Liver (tissue), 9 donors: ENCODE data around the gene ZNF460. TPM values are rescaled to one million over a fixed set of nuclear protein-coding genes. Genes with fewer than 3 reads are reported as not detected.
"Not testable (repeated sequence)": the region's sequence is repeated elsewhere in the genome, so short reads cannot be mapped to it uniquely, and the experiment has no call there.

Experiments
- DNase-seq: peaks from one replicate; pipeline ENCODE4 v3.0.0-alpha.2; 2017; ENCODE audit warnings: low spot score
- H3K27ac ChIP-seq, 2 donors: one replicate each; pipeline ENCODE4 v1.7.0; 2013; ENCODE audit warnings: inconsistent platforms in 2 of 2, low read length in 2 of 2, control low read depth in 1 of 2, low read depth in 1 of 2, mild to moderate bottlenecking in 1 of 2
- H3K27me3 ChIP-seq, 4 donors: one replicate each; pipeline versions ENCODE4 v1.6.1 to v1.7.0; 2013; ENCODE audit warnings: low read length in 3 of 4, inconsistent platforms in 1 of 4, mild to moderate bottlenecking in 1 of 4, moderate library complexity in 1 of 4; ENCODE audit not compliant: control insufficient read depth in 4 of 4, insufficient read depth in 4 of 4
- H3K36me3 ChIP-seq, 4 donors: one replicate each; pipeline versions ENCODE4 v1.6.1 to v1.7.0; 2013; ENCODE audit warnings: low read length in 3 of 4, mild to moderate bottlenecking in 3 of 4, low read depth in 1 of 4, moderate library complexity in 1 of 4; ENCODE audit not compliant: control insufficient read depth in 4 of 4, insufficient read depth in 3 of 4
- H3K4me1 ChIP-seq, 4 donors: one replicate each; pipeline versions ENCODE4 v1.6.1 to v1.7.0; 2013; ENCODE audit warnings: low read length in 3 of 4, mild to moderate bottlenecking in 3 of 4, moderate library complexity in 1 of 4; ENCODE audit not compliant: control insufficient read depth in 4 of 4, insufficient read depth in 4 of 4
- H3K4me3 ChIP-seq, 3 donors: one replicate each; pipeline versions ENCODE4 v1.6.1 to v1.7.0; 2013; ENCODE audit warnings: low read length in 3 of 3, control low read depth in 1 of 3, low read depth in 1 of 3, mild to moderate bottlenecking in 1 of 3
- H3K9ac ChIP-seq, 2 donors: one replicate each; pipeline ENCODE4 v1.7.0; 2013; ENCODE audit warnings: low read length in 2 of 2, mild to moderate bottlenecking in 2 of 2, moderate library complexity in 2 of 2, control low read depth in 1 of 2, low read depth in 1 of 2
- H3K9me3 ChIP-seq, 4 donors: one replicate each; pipeline versions ENCODE4 v1.6.1 to v1.7.0; 2013; ENCODE audit warnings: low read length in 3 of 4; ENCODE audit not compliant: control insufficient read depth in 4 of 4
- EGR1 ChIP-seq, 2 donors: IDR thresholded peaks; 2 replicates each; pipeline ENCODE4 v1.6.1; 2016 to 2018; ENCODE audit warnings: antibody characterized with exemption in 2 of 2, low read depth in 2 of 2
- FOXA1 ChIP-seq: IDR thresholded peaks from 2 replicates; pipeline ENCODE4 v1.6.1; 2016; ENCODE audit warnings: antibody characterized with exemption
- FOXA2 ChIP-seq: IDR thresholded peaks from 2 replicates; pipeline ENCODE4 v1.6.1; 2016; ENCODE audit warnings: antibody characterized with exemption
- GABPA ChIP-seq, 2 donors: IDR thresholded peaks in 1 of 2; conservative IDR thresholded peaks in 1 of 2; 2 replicates each; pipeline ENCODE4 v1.6.1; 2016; ENCODE audit warnings: antibody characterized with exemption in 2 of 2, mild to moderate bottlenecking in 1 of 2, moderate library complexity in 1 of 2
- HNF4A ChIP-seq, 2 donors: conservative IDR thresholded peaks; 2 replicates each; pipeline ENCODE4 v1.6.1; 2016; ENCODE audit warnings: antibody characterized with exemption in 2 of 2, mild to moderate bottlenecking in 2 of 2
- JUND ChIP-seq, 2 donors: IDR thresholded peaks; 2 replicates each; pipeline ENCODE4 v1.6.1; 2016; ENCODE audit warnings: antibody characterized with exemption in 2 of 2
- NR2F2 ChIP-seq: IDR thresholded peaks from 2 replicates; pipeline ENCODE4 v1.6.1; 2016; ENCODE audit warnings: antibody characterized with exemption
- RXRA ChIP-seq, 2 donors: IDR thresholded peaks; 2 replicates each; pipeline ENCODE4 v1.6.1; 2017 to 2018; ENCODE audit warnings: antibody characterized with exemption in 2 of 2, mild to moderate bottlenecking in 1 of 2
- SP1 ChIP-seq: IDR thresholded peaks from 2 replicates; pipeline ENCODE4 v1.6.1; 2018; ENCODE audit warnings: antibody characterized with exemption, mild to moderate bottlenecking
- TAF1 ChIP-seq: conservative IDR thresholded peaks from 2 replicates; pipeline ENCODE4 v1.6.1; 2016; ENCODE audit warnings: antibody characterized with exemption, mild to moderate bottlenecking
- YY1 ChIP-seq: IDR thresholded peaks from 2 replicates; pipeline ENCODE4 v1.6.1; 2016; ENCODE audit warnings: antibody characterized with exemption, mild to moderate bottlenecking
- WGBS: extraction: QIAGEN DNeasy Blood & Tissue Kit; methylation state at CpG from one replicate; pipeline ENCODE4 v1.1.7; 2013; 5-methylcytosine and 5-hydroxymethylcytosine counted together
- polyA plus RNA-seq, 2 donors: library from polyadenylated mRNA; stranded (reverse) in 1 of 2; unstranded in 1 of 2; fragments of 200-250 nt in 1 of 2; fragments of >200 nt in 1 of 2; fragmentation: Nextera tagmentation in 1 of 2; extraction: Ambion mirVana in 1 of 2; gene quantifications; one replicate each; pipeline versions ENCODE4 v1.2.1 to v1.2.3, GENCODE V29; 2013 to 2015
- total RNA-seq, 2 donors: library from RNA; depleted of rRNA; stranded (reverse); fragments of >200 nt; gene quantifications; one replicate each; pipeline ENCODE4 v1.2.3, GENCODE V29; 2014
- TF ChIP-seq, protein P1 (sequence below): IDR thresholded peaks from 2 replicates; pipeline ENCODE4 v1.6.1; 2016; ENCODE audit warnings: antibody characterized with exemption
- TF ChIP-seq, protein P2 (sequence below): IDR thresholded peaks from 2 replicates; pipeline ENCODE4 v1.6.1; 2016; ENCODE audit warnings: antibody characterized with exemption
- TF ChIP-seq, protein P3 (sequence below): fragments of 150-350 bp; IDR thresholded peaks from 2 replicates; pipeline ENCODE4 v1.5.1; 2017; ENCODE audit warnings: improper control_type of control experiment, low read depth, low read length; ENCODE audit not compliant: missing input control
- TF ChIP-seq, protein P4 (sequence below): IDR thresholded peaks from 2 replicates; pipeline ENCODE4 v1.6.1; 2016; ENCODE audit warnings: antibody characterized with exemption, mild to moderate bottlenecking
- donor health status: healthy.
- donor health status: healthy.
- donor health status: healthy.
- donor health status: healthy.
- donor health status: healthy.

Gene ZNF460
- total and polyA plus RNA-seq, 4 donors = 0.24 to 54.4 (median 19.4) TPM

DNA sequence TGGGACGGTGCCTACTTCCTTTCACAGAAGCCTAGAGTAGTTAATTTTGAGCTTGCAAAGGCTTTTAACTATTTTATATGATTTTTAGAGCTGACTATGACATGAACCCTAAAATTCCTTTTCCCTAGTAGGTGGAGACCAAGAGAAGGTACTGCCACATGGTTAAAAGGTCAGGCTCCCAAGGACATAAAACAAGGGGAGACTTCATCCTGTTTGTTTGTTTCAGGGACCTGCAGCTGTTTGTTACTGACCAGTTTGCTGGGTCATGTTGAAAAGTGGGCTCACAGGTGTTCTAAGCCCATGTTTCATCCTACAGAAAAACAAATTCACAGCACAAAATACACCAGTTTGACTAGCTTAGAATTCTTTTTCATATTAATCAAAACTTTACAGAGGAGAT is 3.9 kb upstream of the ZNF460 start:
- WGBS = 90% methylated on average over 1 of the region's 1 CpG
- H3K9me3 ChIP-seq = no peaks in the 10 kb centered on the region
- H3K4me3 ChIP-seq = no peak overlapping the region
- H3K36me3 ChIP-seq = peaks cover 0 to 4% (median 4%) of the 10 kb centered on the region in 4 donors
- no peak overlapping the region for H3K9ac ChIP-seq
- no peak overlapping the region for H3K27ac ChIP-seq
- no peaks in the 10 kb centered on the region for H3K27me3 ChIP-seq
- TF ChIP-seq HNF4A (conservative IDR thresholded peaks at IDR 0.05) = no peak
- TF ChIP-seq, protein P1, sequence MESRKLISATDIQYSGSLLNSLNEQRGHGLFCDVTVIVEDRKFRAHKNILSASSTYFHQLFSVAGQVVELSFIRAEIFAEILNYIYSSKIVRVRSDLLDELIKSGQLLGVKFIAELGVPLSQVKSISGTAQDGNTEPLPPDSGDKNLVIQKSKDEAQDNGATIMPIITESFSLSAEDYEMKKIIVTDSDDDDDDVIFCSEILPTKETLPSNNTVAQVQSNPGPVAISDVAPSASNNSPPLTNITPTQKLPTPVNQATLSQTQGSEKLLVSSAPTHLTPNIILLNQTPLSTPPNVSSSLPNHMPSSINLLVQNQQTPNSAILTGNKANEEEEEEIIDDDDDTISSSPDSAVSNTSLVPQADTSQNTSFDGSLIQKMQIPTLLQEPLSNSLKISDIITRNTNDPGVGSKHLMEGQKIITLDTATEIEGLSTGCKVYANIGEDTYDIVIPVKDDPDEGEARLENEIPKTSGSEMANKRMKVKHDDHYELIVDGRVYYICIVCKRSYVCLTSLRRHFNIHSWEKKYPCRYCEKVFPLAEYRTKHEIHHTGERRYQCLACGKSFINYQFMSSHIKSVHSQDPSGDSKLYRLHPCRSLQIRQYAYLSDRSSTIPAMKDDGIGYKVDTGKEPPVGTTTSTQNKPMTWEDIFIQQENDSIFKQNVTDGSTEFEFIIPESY = no peak
- no peak for TF ChIP-seq GABPA (IDR thresholded peaks at IDR 0.05 in 1 of 2, conservative IDR thresholded peaks at IDR 0.05 in 1 of 2)
- TF ChIP-seq JUND (IDR thresholded peaks at IDR 0.05) = no peak
- TF ChIP-seq, protein P2, sequence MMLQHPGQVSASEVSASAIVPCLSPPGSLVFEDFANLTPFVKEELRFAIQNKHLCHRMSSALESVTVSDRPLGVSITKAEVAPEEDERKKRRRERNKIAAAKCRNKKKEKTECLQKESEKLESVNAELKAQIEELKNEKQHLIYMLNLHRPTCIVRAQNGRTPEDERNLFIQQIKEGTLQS = no peak
- DNase-seq = no peak
- H3K4me1 ChIP-seq = peaks cover 0 to 12% (median 2%) of the 10 kb centered on the region in 4 donors

DNA sequence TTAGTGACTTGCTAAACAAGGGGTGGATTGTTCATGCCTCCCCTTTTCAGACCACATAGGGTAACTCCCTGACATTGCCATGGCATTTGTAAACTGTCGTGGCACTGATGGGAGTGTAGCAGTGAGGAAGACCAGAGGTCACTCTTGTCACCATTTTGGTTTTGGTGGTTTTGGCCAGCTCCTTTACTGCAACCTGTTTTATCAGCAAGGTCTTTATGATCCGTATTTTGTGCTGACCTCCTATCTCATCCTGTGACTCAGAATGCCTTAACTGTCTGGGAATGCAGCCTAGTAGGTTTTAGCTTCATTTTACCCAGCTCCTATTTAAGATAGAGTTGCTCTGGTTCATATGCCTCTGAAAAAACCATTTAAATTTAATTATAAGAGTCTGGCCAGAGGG is 1.8 kb upstream of the ZNF460 start:
- H3K4me1 ChIP-seq = peaks cover 2 to 21% (median 13%) of the 10 kb centered on the region in 4 donors
- 90% methylated on average over 2 of the region's 2 CpGs for whole genome bisulfite sequencing
- not testable (repeated sequence) for H3K27me3 ChIP-seq, H3K9ac ChIP-seq, H3K4me3 ChIP-seq, DNase-seq, H3K36me3 ChIP-seq, H3K9me3 ChIP-seq, H3K27ac ChIP-seq

DNA sequence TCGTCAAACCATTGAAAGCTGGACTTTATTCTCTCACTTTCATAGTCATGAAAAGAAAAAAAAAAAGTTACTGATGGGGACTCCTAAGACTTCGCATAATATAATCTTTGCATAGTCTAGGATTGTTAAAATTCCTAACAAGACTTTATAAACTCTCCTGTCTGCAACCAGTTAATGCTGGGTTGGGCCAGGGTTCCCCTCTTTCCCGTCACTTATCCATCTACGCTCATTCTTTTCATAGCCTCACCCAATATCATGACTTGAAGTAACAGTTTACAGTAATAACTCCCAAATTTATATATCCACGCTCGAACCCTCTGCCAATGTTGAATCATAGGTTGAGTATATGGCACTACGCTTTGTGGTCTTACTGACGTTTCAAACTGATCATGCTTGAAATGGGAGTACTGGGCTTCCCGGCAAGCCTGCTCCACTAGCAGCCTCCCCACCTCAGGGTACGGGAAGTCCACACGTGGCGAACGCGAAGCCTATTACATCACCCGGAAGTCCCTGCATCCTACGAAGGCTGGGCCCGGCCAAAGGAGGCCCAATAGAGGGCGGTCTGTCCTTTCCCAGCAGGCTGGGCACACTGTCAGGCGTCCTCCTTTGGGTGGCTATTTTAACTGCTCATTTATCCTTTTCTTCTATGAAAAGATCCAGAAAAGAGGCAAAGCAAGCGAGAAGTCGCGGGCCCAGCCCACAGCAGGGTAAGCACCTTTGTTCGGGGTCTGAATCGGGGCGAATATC is 694 bp upstream of the ZNF460 start:
- Histone ChIP-seq H3K4me1 (peaks cover 2 to 21% (median 13%) of the 10 kb centered on the region in 4 donors), H3K36me3 (peaks cover 2 to 11% (median 6%) of the 10 kb centered on the region in 4 donors), H3K9me3 (no peaks in the 10 kb centered on the region), H3K27me3 (no peaks in the 10 kb centered on the region), H3K9ac (peak overlapping the region; percentile 94 to 99), H3K27ac (peak overlapping the region; percentile 96 to 99), H3K4me3 (peak overlapping the region; percentile 75 to 98 (median 85))
- 4% methylated on average over 25 of the region's 25 CpGs for WGBS
- peak; percentile 85 for DNase-seq
- TF ChIP-seq, protein P2 = peak; percentile 92
- TF ChIP-seq EGR1 (IDR thresholded peaks at IDR 0.05; ENCODE audit: low read depth in 2 of 2) (peak in 1 of 2 donors; percentile 19), TAF1 (peak; percentile 91), YY1 (peak; percentile 63), NR2F2 (peak; percentile 63), JUND (IDR thresholded peaks at IDR 0.05) (peak; percentile 51 to 85), SP1 (peak; percentile 76), HNF4A (conservative IDR thresholded peaks at IDR 0.05) (peak; percentile 27 to 30), FOXA2 (no peak), FOXA1 (no peak), RXRA (IDR thresholded peaks at IDR 0.05) (peak; percentile 21 to 51), GABPA (IDR thresholded peaks at IDR 0.05 in 1 of 2, conservative IDR thresholded peaks at IDR 0.05 in 1 of 2) (peak in 1 of 2 donors; percentile 79)
- TF ChIP-seq, protein P1 = peak; percentile 65
- TF ChIP-seq, protein P3, sequence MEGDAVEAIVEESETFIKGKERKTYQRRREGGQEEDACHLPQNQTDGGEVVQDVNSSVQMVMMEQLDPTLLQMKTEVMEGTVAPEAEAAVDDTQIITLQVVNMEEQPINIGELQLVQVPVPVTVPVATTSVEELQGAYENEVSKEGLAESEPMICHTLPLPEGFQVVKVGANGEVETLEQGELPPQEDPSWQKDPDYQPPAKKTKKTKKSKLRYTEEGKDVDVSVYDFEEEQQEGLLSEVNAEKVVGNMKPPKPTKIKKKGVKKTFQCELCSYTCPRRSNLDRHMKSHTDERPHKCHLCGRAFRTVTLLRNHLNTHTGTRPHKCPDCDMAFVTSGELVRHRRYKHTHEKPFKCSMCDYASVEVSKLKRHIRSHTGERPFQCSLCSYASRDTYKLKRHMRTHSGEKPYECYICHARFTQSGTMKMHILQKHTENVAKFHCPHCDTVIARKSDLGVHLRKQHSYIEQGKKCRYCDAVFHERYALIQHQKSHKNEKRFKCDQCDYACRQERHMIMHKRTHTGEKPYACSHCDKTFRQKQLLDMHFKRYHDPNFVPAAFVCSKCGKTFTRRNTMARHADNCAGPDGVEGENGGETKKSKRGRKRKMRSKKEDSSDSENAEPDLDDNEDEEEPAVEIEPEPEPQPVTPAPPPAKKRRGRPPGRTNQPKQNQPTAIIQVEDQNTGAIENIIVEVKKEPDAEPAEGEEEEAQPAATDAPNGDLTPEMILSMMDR = no peak
- TF ChIP-seq, protein P4, sequence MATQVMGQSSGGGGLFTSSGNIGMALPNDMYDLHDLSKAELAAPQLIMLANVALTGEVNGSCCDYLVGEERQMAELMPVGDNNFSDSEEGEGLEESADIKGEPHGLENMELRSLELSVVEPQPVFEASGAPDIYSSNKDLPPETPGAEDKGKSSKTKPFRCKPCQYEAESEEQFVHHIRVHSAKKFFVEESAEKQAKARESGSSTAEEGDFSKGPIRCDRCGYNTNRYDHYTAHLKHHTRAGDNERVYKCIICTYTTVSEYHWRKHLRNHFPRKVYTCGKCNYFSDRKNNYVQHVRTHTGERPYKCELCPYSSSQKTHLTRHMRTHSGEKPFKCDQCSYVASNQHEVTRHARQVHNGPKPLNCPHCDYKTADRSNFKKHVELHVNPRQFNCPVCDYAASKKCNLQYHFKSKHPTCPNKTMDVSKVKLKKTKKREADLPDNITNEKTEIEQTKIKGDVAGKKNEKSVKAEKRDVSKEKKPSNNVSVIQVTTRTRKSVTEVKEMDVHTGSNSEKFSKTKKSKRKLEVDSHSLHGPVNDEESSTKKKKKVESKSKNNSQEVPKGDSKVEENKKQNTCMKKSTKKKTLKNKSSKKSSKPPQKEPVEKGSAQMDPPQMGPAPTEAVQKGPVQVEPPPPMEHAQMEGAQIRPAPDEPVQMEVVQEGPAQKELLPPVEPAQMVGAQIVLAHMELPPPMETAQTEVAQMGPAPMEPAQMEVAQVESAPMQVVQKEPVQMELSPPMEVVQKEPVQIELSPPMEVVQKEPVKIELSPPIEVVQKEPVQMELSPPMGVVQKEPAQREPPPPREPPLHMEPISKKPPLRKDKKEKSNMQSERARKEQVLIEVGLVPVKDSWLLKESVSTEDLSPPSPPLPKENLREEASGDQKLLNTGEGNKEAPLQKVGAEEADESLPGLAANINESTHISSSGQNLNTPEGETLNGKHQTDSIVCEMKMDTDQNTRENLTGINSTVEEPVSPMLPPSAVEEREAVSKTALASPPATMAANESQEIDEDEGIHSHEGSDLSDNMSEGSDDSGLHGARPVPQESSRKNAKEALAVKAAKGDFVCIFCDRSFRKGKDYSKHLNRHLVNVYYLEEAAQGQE = peak; percentile 91
